ENCODE results near the gene TXNRD1. TPM values are rescaled to one million over a fixed set of nuclear protein-coding genes. Genes with fewer than 3 reads are reported as not detected.
A peak's percentile ranks its signal among the peaks of the same experiment; 100 is the strongest.

TXNRD1 gene
- total RNA-seq, 3 donors from 2014 or later = 76.0 to 117 (median 77.5) TPM

GRCh38 chr12:104180374-104180773 lies 35.2 kb upstream of the TXNRD1 start:
- ATAC-seq (no peak), DNase-seq (no peak)
- Histone ChIP-seq H3K4me1 (ENCODE audit: low read depth) (no peaks in the 10 kb centered on the region), H3K4me3 (no peak overlapping the region), H3K9me3 (peaks cover 3% of the 10 kb centered on the region), H3K36me3 (ENCODE audit: low read depth) (no peaks in the 10 kb centered on the region)
- no peak for TF ChIP-seq CTCF (IDR thresholded peaks at IDR 0.05)
- intact Hi-C loops (cut with DNase I, micrococcal nuclease) = no loop called here

GRCh38 chr12:104181313-104181712 lies 34.3 kb upstream of the TXNRD1 start:
- no peak for TF ChIP-seq CTCF (IDR thresholded peaks at IDR 0.05)

GRCh38 chr12:104182144-104182543 lies 33.4 kb upstream of the TXNRD1 start:
- DNase-seq (peak in 2 of 3 donors; percentile 35 to 47), ATAC-seq (peak; percentile 49)
- intact Hi-C loops (cut with DNase I, micrococcal nuclease) = no loop called here
- H3K4me1 ChIP-seq (ENCODE audit: low read depth) = no peaks in the 10 kb centered on the region
- H3K36me3 ChIP-seq (ENCODE audit: low read depth) = no peaks in the 10 kb centered on the region
- H3K9me3 ChIP-seq = peaks cover 3% of the 10 kb centered on the region
- TF ChIP-seq CTCF (IDR thresholded peaks at IDR 0.05) = no peak
- no peak overlapping the region for H3K4me3 ChIP-seq

More at GRCh38 chr12:104181313-104181712, 34.3 kb upstream of the TXNRD1 start:
- H3K9me3 ChIP-seq = peaks cover 3% of the 10 kb centered on the region
- H3K4me3 ChIP-seq = no peak overlapping the region
- DNase-seq (no peak), ATAC-seq (no peak)
- no peaks in the 10 kb centered on the region for H3K4me1 ChIP-seq (ENCODE audit: low read depth)
- no peaks in the 10 kb centered on the region for H3K36me3 ChIP-seq (ENCODE audit: low read depth)
- intact Hi-C loops (cut with DNase I, micrococcal nuclease) = no loop called here

- ATAC-seq = no peak
- TF ChIP-seq CTCF (IDR thresholded peaks at IDR 0.05) = no peak
- intact Hi-C loops (cut with DNase I, micrococcal nuclease) = no loop called here
These were observed 32.8 kb upstream of the TXNRD1 start for GRCh38 chr12:104182621-104183378.

GRCh38 chr12:104183443-104183842 lies 32.1 kb upstream of the TXNRD1 start:
- intact Hi-C loops (cut with DNase I, micrococcal nuclease) = no loop called here
- DNase-seq = no peak
- no peaks in the 10 kb centered on the region for H3K36me3 ChIP-seq (ENCODE audit: low read depth)
- no peaks in the 10 kb centered on the region for H3K4me1 ChIP-seq (ENCODE audit: low read depth)
- peaks cover 3% of the 10 kb centered on the region for H3K9me3 ChIP-seq
- no peak overlapping the region for H3K4me3 ChIP-seq
- ATAC-seq = no peak
- no peak for TF ChIP-seq CTCF (IDR thresholded peaks at IDR 0.05)

More at GRCh38 chr12:104182621-104183378, 32.8 kb upstream of the TXNRD1 start:
- Histone ChIP-seq H3K4me3 (no peak overlapping the region), H3K9me3 (peaks cover 3% of the 10 kb centered on the region), H3K4me1 (ENCODE audit: low read depth) (no peaks in the 10 kb centered on the region), H3K36me3 (ENCODE audit: low read depth) (no peaks in the 10 kb centered on the region)
- DNase-seq = no peak

Measured in mucosa of descending colon (tissue), 3 donors.